TTC549 (cell line): ENCODE results near the gene PRKG1.
"Not testable (repeated sequence)": the region's sequence is repeated elsewhere in the genome, so short reads cannot be mapped to it uniquely, and the experiment has no call there.

Source experiments
- FAIRE-seq: peaks from 2 replicates; lab custom pipeline; 2012; peaks lifted over from hg19 to GRCh38; lab: Jason Lieb, UNC

PRKG1 gene

DNA sequence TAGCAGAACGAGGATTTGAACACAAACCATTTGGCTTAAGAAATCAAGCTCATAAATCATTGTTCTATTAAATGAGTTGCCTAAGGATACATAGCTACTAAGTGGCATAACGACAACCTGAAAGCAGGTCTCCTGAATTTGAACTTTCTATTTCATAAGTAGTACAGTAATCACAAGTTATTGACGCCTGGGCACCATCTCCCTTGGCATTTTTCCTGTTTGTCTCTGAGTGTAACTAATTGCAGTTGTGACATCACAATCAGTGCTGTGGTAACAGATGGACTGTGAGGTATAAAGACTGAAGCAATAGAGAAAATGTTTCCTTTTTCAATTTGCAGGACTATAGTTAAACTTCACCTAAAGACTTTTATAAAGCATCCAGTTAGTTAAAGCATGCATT is 631.5 kb downstream of the PRKG1 start:
- no peak for FAIRE-seq

DNA sequence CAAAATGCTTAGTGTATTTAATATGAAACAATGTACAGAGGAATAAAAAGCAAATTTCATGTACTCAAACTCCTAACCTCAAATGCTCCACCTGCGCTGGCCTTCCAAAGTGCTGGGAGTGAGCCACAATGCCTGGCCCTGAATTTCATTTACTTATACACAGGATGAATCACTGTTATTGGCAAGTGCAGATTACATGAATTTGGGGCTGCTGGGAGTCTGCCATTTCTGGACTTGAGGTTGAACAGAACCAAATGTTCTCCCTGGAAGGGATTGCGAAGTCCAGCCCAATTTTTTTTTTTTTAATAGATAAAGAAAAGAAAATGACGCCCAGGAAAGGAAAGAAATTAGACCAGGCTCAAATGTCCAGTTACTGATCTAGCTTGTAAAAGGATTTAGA is 631.9 kb downstream of the PRKG1 start:
- no peak for FAIRE-seq

DNA sequence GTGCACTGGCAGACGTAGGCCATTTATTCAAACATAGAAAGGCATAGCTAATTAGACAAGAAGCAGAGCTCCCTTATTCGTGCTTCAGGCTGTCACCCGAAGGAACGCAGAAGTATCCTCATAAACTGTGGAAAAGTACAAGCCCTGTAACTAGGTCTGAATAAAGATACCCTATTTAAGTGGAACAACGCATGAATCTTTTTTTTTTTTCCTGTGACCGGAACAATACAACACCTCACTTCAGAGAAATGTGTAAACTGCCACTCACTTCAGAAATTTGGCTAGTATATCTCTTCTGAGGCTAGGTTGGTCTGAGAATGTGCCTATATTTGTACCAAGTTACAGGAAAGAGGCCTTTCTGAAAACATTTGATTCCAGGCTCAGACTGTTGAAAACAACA is 633.1 kb downstream of the PRKG1 start:
- FAIRE-seq, result no peak

DNA sequence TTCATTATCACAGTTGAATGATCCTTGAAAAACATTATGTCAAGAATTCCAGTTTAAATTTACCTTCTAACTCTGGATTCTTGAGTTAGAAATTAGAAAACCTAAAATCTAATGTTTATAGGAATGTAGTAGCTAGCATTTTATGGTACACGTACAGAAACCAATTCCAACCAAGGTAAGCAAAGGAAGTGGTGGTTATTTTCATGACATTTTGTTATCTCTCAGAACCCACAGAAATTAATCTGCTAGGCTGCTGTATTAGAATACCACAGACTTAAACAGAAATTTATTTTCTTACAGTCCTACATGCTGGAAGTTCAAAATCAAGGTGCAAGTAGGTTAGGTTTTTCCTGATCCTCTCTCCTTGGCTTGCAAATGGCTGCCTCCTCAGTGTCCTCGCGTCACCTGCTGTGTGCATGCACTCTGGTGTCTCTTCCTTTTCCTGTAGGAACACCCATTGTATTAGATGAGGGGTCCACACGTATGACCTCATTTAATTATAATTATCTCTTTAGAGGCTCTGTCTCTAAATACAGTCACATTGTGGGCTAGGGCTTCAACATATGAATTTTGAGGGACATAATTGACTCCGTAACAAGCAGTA is 633.6 kb downstream of the PRKG1 start:
- no peak for FAIRE-seq

DNA sequence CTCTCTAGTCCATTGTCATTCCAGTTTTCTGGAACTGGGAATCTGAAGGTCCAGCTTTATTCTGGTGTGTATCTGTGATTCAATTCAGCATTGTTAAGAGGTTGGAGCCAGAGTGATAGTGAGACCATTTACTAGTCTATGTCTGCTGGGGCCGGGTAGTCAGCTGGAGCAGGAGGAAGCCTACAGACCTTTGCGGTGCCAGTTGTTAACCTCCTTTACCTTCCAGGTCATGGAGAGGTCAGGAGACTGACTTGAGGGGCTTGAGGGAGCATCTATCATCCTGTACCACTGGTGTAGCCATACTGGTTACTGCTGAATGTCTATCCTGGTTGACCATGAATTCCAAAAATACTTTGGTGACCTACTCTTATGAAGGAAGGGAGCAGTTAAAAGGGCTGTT is 634.3 kb downstream of the PRKG1 start:
- no peak for FAIRE-seq

- FAIRE-seq, result no peak
Measured at GRCh38 chr10:51709324-51709972, 635.2 kb downstream of the PRKG1 start.

- FAIRE-seq, result no peak
Measured at GRCh38 chr10:51711519-51711891, 637.2 kb downstream of the PRKG1 start.

DNA sequence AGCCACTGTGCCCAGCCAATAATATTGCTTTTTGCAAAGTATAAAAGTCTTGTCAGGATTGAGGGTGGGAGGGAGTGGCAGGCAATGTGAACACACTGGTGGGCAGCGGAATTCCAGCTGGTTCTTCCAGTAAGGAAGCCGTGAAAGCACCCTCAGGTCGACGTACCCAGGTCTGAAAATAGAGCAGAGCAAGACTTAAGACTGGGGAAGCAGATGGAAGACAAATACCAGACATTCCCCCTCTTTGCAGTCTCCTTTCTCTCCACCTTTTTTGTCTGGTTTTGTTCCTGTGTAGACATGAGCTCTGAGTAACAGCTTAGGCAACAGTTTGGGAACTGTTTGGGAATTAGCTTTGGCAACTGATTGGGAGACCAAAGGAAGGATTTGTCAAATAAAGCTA is 642.7 kb downstream of the PRKG1 start:
- no peak for FAIRE-seq

- FAIRE-seq, result no peak
Measured at GRCh38 chr10:51718804-51719291, 644.6 kb downstream of the PRKG1 start.

GRCh38 chr10:51724038-51724437 is 649.8 kb downstream of the PRKG1 start:
- no peak for FAIRE-seq

DNA sequence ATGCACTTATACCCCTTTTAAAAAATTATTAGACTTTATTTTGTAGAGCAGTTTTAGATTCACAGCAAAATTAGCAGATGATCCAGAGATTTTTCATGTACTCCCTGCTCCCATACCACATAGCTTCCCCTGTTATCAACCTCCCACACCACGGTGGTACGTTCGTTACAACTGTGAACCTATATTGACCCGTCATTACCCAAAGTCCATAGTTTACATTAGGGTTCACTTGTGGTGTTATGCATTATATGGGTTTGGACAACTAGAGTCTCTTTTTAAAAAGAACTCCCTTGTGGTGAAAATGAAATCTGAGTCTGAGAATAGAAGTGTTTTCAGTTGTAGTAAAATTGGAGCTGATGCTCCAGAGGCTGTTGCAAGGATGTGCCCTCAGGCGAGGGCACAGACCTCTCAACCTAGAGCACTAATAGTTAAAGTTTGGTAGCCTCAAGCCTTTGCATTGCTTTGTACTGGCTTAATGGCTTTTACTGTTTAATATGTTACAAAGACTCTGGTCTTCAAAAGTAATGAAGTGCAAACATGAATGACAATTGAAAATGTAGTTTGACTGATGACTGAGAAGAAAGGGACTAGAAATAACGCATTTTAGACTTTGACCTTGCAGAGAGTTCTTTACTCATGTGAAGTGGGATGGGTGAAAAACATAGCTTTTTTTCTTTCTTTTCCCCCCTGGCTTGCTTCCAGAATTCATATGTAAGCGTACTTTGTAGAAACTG is 655.7 kb downstream of the PRKG1 start:
- FAIRE-seq, result no peak

- no peak for FAIRE-seq
Measured at GRCh38 chr10:51733057-51733456, 658.8 kb downstream of the PRKG1 start.

DNA sequence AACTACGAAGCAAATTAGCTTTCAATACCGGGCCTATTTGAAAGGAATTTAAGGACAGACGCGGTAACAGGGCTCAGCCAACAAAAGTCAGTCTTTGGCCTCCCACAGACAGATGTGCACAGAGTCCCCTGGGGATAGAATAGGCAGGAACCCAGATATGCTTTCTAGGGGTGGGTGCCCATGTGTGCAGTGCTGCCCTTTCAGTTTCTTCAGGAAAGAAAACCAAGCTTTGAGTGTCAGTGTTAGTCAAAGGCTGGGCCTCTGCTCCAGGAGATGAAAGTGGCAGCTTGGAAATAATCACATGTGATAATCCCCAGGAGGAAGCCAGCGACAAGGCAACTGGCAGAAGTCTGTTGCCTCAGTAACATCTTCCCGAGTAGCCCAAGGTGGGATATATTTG is 668.9 kb downstream of the PRKG1 start:
- FAIRE-seq, result no peak

DNA sequence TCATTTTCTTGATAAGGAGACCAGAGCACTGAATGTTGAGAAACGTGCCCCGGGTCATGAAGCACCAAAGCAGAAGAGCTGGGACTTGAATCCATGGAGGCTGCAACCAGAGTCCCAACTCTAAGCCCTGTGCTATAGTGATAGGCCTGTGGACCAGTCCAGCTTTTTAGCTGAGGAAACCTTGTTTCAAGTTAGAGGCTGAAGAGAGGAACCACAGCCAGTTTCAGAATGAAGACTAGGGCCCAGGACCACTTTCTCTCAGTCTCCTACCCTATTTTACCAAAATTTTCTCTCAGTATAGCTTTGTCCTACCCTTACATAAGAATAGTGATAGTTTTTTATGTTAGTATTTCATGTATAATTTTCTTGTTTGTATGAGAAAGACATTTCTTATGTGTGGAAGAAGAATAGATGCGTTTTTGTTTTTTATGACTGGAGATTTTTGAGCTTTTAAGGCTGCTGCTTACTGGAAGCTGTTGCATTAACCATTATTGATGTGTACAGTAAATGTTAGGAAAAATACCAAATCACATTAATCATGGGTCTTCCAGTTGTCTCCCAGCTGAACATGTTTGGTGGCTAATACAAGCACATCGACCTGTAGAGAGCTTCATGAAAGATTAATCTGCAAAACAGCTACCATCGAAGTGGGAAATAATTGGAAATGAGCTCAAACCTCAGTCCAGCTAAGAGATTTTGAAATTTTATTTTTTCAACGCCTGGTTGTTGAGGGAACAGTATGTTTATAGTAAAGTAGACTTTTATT is 670.1 kb downstream of the PRKG1 start:
- FAIRE-seq, result no peak

DNA sequence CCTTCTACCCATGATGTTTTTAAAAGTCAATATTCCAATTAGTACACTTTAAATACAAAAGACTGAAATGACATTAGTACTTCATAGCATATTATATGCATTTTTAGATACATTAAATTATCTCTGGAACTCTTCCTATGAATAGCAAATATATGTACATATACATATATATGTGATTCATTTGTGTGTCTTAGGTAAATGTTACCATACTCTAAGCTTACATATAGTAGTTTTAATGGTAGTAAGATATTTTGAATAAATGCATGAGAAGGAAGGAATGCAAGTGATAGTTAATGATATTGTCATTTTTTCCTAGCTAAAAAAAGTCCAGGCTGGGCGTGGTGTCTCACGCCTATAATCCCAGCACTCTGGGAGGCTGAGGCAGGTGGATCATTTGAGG is 671.1 kb downstream of the PRKG1 start:
- no peak for FAIRE-seq

DNA sequence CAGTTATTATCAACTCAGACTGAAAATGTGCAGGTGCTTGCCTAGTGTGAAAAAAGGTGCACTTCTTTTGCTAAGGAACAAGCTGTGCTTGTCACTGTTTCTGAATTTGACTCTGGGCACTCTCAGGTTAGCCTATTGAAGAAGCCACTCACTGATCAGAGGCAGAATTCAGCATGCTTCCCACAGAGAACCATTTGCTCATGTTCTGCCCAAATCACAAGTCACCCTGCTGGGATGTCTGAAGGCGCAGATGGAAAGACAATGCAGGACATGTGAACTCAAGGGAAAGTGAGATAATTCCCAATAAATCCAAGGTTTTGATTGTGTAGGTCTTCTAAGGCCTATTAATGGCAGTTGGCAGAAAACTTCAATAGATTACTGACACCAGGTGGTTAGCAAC is 672.9 kb downstream of the PRKG1 start:
- FAIRE-seq, result no peak

DNA sequence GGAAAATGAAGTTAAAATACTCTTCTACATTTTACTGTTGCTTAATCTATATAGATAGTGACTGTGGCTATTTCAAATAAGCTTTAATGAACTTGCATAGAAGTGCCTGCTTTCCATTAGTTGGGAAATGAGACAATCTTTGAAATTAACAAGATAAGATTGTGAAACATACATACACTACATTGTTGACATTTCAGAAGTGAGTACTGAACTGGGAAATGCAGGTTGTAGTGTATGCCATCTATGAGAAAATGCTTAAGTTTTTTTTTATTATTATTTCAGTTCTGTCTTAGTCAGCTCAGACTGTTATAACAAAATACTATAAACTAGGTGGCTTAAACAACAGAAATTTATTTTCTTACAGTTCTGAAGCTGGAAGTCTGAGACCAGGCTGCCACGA is 674.7 kb downstream of the PRKG1 start:
- FAIRE-seq, result no peak

DNA sequence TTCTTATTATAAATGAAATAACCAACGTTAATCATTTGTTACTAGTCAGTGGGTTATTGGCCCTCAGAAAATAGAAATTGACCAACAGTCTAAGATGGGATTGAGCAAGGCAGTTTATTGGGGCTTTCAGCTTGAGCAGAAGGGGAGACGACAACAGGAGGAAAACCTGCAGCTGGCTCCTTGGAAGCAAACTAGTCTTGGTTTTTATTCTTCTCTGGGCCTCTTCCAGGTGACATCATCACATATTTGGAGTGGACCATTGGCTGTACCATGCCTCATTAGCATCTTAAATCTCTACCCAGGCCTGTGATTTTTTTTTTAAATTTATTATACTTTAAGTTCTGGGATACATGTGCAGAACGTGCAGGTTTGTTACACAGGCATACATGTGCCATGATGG is 684.1 kb downstream of the PRKG1 start:
- no peak for FAIRE-seq

- not testable (repeated sequence) for FAIRE-seq
Measured at GRCh38 chr10:51758838-51759237, 684.6 kb downstream of the PRKG1 start.

DNA sequence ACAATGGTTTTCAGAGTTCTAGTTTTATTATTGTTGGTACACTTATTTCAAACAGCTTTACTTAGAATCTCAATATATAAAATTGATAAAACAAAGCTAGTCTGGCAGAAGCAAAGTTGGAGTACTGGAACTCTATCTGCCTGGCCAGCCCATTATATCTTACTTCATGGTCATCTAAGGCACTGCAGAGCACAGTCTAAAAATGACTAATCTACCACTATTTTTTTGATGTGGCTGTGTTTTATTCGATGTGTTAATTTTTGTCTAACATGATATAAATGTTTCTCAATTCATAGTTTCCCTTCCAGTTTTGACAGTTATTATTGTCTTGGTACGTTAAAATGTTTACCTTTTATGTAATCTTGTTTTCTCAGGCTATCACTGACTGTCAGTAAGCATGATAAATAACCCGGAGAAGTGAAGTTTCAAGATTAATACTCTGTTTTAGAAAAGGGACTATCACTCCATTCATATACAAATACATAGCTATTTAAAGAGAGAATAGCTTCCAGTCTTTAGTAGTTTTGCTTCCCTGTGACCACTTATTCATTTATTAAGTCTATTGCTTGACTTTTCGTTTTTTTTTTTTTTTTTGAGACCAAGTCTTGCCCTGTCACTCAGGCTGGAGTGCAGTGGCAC is 685.7 kb downstream of the PRKG1 start:
- FAIRE-seq, result no peak

- no peak for FAIRE-seq
Measured at GRCh38 chr10:51760864-51761640, 686.8 kb downstream of the PRKG1 start.

GRCh38 chr10:51763746-51764145 is 689.5 kb downstream of the PRKG1 start:
- no peak for FAIRE-seq
